Gastrocnemius medialis (tissue), 4 donors: ENCODE data around the gene GALNT9.

Source experiments
- POLR2A ChIP-seq, 2 donors: fragments of 450-650 bp; IDR thresholded peaks; one replicate each; pipeline ENCODE4 v1.6.1; 2017; ENCODE audit warnings: antibody characterized with exemption in 2 of 2, mild to moderate bottlenecking in 2 of 2, moderate library complexity in 2 of 2
- TF ChIP-seq, protein P1 (sequence below), 5 experiments: fragments of 450-650 bp in 3 of 5; fragments of 200-600 bp in 2 of 5; sonication (generic) in 2 of 5; IDR thresholded peaks in 4 of 5; conservative IDR thresholded peaks in 1 of 5; 1 replicate in 4 of 5; 2 replicates in 1 of 5; pipeline ENCODE4 v1.5.1; 2016 to 2019; ENCODE audit warnings: antibody characterized with exemption in 5 of 5, mild to moderate bottlenecking in 3 of 5, moderate library complexity in 3 of 5

DNA sequence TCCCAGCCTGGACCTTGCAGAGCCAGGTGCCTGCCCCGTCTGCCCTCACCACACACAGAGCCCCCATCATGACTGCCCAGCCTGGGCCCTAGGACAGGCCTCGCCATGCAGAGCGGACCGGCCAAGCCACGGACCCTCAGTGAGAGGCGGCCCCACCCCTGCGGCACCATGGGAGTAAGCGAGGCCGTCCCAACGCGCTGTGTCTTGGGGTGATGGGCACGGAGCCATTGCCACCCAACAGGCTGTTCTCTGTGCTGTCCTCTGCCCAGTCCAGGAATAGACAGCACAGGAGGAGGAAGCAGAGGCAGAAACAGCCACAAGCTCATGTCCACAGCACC, 39.2 kb downstream of the GALNT9 start:
- TF ChIP-seq, protein P1, sequence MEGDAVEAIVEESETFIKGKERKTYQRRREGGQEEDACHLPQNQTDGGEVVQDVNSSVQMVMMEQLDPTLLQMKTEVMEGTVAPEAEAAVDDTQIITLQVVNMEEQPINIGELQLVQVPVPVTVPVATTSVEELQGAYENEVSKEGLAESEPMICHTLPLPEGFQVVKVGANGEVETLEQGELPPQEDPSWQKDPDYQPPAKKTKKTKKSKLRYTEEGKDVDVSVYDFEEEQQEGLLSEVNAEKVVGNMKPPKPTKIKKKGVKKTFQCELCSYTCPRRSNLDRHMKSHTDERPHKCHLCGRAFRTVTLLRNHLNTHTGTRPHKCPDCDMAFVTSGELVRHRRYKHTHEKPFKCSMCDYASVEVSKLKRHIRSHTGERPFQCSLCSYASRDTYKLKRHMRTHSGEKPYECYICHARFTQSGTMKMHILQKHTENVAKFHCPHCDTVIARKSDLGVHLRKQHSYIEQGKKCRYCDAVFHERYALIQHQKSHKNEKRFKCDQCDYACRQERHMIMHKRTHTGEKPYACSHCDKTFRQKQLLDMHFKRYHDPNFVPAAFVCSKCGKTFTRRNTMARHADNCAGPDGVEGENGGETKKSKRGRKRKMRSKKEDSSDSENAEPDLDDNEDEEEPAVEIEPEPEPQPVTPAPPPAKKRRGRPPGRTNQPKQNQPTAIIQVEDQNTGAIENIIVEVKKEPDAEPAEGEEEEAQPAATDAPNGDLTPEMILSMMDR (IDR thresholded peaks at IDR 0.05 in 4 of 5, conservative IDR thresholded peaks at IDR 0.05 in 1 of 5), result no peak
- TF ChIP-seq POLR2A (IDR thresholded peaks at IDR 0.05), result no peak
